Fibroblast of lung (primary cell): ENCODE data around the gene TCEAL8. TPM values are rescaled to one million over a fixed set of nuclear protein-coding genes. Genes with fewer than 3 reads are reported as not detected.

ENCODE experiments used
- DNase-seq, 2 donors: peaks; one replicate each; pipeline versions ENCODE4 v3.0.0 to v3.0.0-alpha.2; 2010; ENCODE audit warnings: low read depth in 2 of 2
- H2AFZ ChIP-seq: 2 replicates; pipeline ENCODE4 v1.5.1; 2012; ENCODE audit warnings: low read length, control low read depth, inconsistent platforms
- H3K27ac ChIP-seq: 2 replicates; pipeline ENCODE4 v1.5.1; 2011; ENCODE audit warnings: low read length, control low read depth; ENCODE audit not compliant: insufficient read depth
- H3K27me3 ChIP-seq: 2 replicates; pipeline ENCODE4 v1.5.1; 2011; ENCODE audit warnings: mild to moderate bottlenecking, low read length; ENCODE audit not compliant: control insufficient read depth, insufficient read depth
- H3K36me3 ChIP-seq: 2 replicates; pipeline ENCODE4 v1.5.1; 2011; ENCODE audit warnings: low read length; ENCODE audit not compliant: control insufficient read depth, insufficient read depth
- H3K4me1 ChIP-seq: 2 replicates; pipeline ENCODE4 v1.5.1; 2011; ENCODE audit warnings: low read length; ENCODE audit not compliant: control insufficient read depth, insufficient read depth; ENCODE audit errors: extremely low read depth
- H3K4me2 ChIP-seq: 2 replicates; pipeline ENCODE4 v1.5.1; 2011; ENCODE audit warnings: low read length, control low read depth; ENCODE audit not compliant: insufficient read depth; ENCODE audit errors: extremely low read depth
- H3K4me3 ChIP-seq, 4 experiments: fragments of 200-600 bp in 1 of 4; sonication (generic) in 1 of 4; replicated peaks in 1 of 4; 2 replicates each; pipeline ENCODE4 v1.5.1; 2011 to 2016; ENCODE audit warnings: low read length in 4 of 4, low read depth in 3 of 4, mild to moderate bottlenecking in 3 of 4, control low read depth in 2 of 4, inconsistent platforms in 1 of 4, mixed read lengths in 1 of 4; ENCODE audit not compliant: insufficient read depth in 1 of 4; ENCODE audit errors: control extremely low read depth in 1 of 4
- H3K79me2 ChIP-seq: 2 replicates; pipeline ENCODE4 v1.5.1; 2012; ENCODE audit warnings: mild to moderate bottlenecking, low read length, inconsistent platforms; ENCODE audit not compliant: control insufficient read depth, insufficient read depth
- H3K9ac ChIP-seq: 2 replicates; pipeline ENCODE4 v1.5.1; 2011; ENCODE audit warnings: mild to moderate bottlenecking, low read length, control low read depth; ENCODE audit not compliant: insufficient read depth
- H3K9me3 ChIP-seq: 2 replicates; pipeline ENCODE4 v1.5.1; 2012; ENCODE audit warnings: low read depth, low read length; ENCODE audit not compliant: control insufficient read depth, insufficient read depth
- H4K20me1 ChIP-seq: 2 replicates; pipeline ENCODE4 v1.5.1; 2011; ENCODE audit warnings: low read length; ENCODE audit not compliant: control insufficient read depth, insufficient read depth; ENCODE audit errors: extremely low read depth
- EZH2 ChIP-seq: IDR thresholded peaks from 2 replicates; pipeline ENCODE4 v1.5.1; 2012; ENCODE audit warnings: low read length, control low read depth, mild to moderate bottlenecking; ENCODE audit errors: missing control alignments
- polyA plus RNA-seq, 2 donors: library from polyadenylated mRNA; depleted of rRNA in 1 of 2; stranded (reverse) in 1 of 2; unstranded in 1 of 2; fragments of >200 nt; gene quantifications; 2 replicates each; pipeline ENCODE4 v1.2.1, GENCODE V29; 2011 to 2012; ENCODE audit warnings: missing spikeins in 1 of 2
- total RNA-seq: library from RNA; depleted of rRNA; stranded (reverse); fragments of >200 nt; gene quantifications from 2 replicates; pipeline ENCODE4 v1.2.1, GENCODE V29; 2014
- TF ChIP-seq, protein P1 (sequence below), 2 donors: IDR thresholded peaks in 1 of 2; conservative IDR thresholded peaks in 1 of 2; 1 replicate in 1 of 2; 2 replicates in 1 of 2; pipeline ENCODE4 v1.5.1; 2011 to 2012; ENCODE audit warnings: low read length in 2 of 2, control low read depth in 1 of 2, inconsistent platforms in 1 of 2, low read depth in 1 of 2, mild to moderate bottlenecking in 1 of 2

The TCEAL8 gene
- total and polyA plus RNA-seq, 2 donors (not counting 1 experiment from before 2014, with no cell fraction given) = 100 to 145 TPM

- H3K27ac ChIP-seq = peak overlapping the region; percentile 65
- H3K36me3 ChIP-seq = no peaks in the 10 kb centered on the region
- no peaks in the 10 kb centered on the region for H3K27me3 ChIP-seq
- no peaks in the 10 kb centered on the region for H3K9me3 ChIP-seq
- no peaks in the 10 kb centered on the region for H4K20me1 ChIP-seq
- peak; percentile 34 to 43 for DNase-seq
- H3K4me1 ChIP-seq = no peaks in the 10 kb centered on the region
- H3K79me2 ChIP-seq = peaks cover 8% of the 10 kb centered on the region
- H2AFZ ChIP-seq = peak overlapping the region; percentile 17
- H3K4me3 ChIP-seq = peak overlapping the region; percentile 52 to 94 (median 69)
- TF ChIP-seq EZH2 = no peak
- TF ChIP-seq, protein P1, sequence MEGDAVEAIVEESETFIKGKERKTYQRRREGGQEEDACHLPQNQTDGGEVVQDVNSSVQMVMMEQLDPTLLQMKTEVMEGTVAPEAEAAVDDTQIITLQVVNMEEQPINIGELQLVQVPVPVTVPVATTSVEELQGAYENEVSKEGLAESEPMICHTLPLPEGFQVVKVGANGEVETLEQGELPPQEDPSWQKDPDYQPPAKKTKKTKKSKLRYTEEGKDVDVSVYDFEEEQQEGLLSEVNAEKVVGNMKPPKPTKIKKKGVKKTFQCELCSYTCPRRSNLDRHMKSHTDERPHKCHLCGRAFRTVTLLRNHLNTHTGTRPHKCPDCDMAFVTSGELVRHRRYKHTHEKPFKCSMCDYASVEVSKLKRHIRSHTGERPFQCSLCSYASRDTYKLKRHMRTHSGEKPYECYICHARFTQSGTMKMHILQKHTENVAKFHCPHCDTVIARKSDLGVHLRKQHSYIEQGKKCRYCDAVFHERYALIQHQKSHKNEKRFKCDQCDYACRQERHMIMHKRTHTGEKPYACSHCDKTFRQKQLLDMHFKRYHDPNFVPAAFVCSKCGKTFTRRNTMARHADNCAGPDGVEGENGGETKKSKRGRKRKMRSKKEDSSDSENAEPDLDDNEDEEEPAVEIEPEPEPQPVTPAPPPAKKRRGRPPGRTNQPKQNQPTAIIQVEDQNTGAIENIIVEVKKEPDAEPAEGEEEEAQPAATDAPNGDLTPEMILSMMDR (conservative IDR thresholded peaks at IDR 0.05 in 1 of 2, IDR thresholded peaks at IDR 0.05 in 1 of 2; ENCODE audit: low read depth in 1 of 2, low read length in 2 of 2) = no peak
- H3K4me2 ChIP-seq = peak overlapping the region; percentile 77
- H3K9ac ChIP-seq = peak overlapping the region; percentile 60
Measured at GRCh38 chrX:103254171-103254824, 657 bp downstream of the TCEAL8 start.

DNA sequence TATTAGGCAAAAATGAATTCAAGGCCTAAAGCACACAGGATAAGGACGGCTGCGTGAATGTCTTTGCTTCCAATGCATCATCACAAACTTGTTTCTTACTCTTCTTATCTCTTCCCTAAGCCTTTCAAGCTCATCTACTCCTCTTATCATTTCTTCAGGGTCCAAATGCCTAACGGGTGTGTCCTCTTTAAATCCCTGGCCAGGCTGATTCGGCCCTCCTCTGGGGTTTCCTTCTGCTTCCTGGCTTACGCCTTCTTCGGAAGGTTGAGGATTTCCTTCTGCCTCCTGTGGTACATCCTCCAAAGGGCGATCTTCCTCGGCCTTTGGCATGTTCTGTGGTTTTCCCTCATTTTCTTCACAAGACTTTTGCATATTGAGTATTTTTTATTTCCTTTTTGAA, 1.3 kb downstream of the TCEAL8 start:
- Histone ChIP-seq H4K20me1 (no peaks in the 10 kb centered on the region), H3K4me3 (peak overlapping the region; percentile 52 to 94 (median 69)), H3K27ac (peak overlapping the region; percentile 65), H2AFZ (no peak overlapping the region), H3K9ac (no peak overlapping the region), H3K27me3 (no peaks in the 10 kb centered on the region), H3K4me2 (peak overlapping the region; percentile 77), H3K36me3 (no peaks in the 10 kb centered on the region), H3K9me3 (no peaks in the 10 kb centered on the region), H3K4me1 (no peaks in the 10 kb centered on the region), H3K79me2 (peaks cover 8% of the 10 kb centered on the region)
- peak; percentile 4 to 11 for DNase-seq
- TF ChIP-seq, protein P1 (conservative IDR thresholded peaks at IDR 0.05 in 1 of 2, IDR thresholded peaks at IDR 0.05 in 1 of 2; ENCODE audit: low read depth in 1 of 2, low read length in 2 of 2) = no peak
- TF ChIP-seq EZH2 = no peak

DNA sequence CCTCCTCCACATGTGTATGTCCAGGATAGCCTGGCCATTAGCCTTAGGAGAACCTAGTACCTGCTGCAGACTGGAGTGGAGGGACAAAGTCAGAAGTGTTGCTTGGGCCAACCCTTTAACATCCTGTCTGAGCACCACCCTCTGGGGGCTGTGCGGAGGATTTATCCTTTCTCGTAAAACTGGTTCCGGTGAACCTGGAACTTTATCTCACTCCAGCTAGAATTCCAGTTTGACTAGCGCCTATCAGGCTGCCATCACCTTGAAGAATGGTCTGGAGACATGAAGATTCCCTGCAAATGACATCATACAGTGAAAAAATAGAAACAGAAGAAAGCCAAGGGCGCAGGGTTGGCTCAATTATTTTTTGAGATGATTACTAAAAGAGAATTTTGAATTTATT, 4.0 kb downstream of the TCEAL8 start:
- no peak for DNase-seq
- Histone ChIP-seq H3K9ac (no peak overlapping the region), H3K27ac (no peak overlapping the region), H3K4me3 (no peak overlapping the region), H3K9me3 (no peaks in the 10 kb centered on the region), H3K36me3 (no peaks in the 10 kb centered on the region), H2AFZ (no peak overlapping the region), H4K20me1 (no peaks in the 10 kb centered on the region), H3K27me3 (no peaks in the 10 kb centered on the region), H3K79me2 (peaks cover 8% of the 10 kb centered on the region), H3K4me2 (no peak overlapping the region), H3K4me1 (no peaks in the 10 kb centered on the region)
- no peak for TF ChIP-seq EZH2
- TF ChIP-seq, protein P1 (conservative IDR thresholded peaks at IDR 0.05 in 1 of 2, IDR thresholded peaks at IDR 0.05 in 1 of 2; ENCODE audit: low read depth in 1 of 2, low read length in 2 of 2) = no peak
